GM23248 (cell line): ENCODE data around the gene OR10G6.

Experiments used
- EZH2 ChIP-seq: fragments of 200-600 bp; sonication (generic); IDR thresholded peaks from 2 replicates; pipeline ENCODE4 v1.6.1; 2018; ENCODE audit warnings: antibody characterized with exemption, mild to moderate bottlenecking; ENCODE audit not compliant: insufficient read depth, poor library complexity, severe bottlenecking
- EZH2phosphoT487 ChIP-seq: fragments of 200-600 bp; sonication (generic); IDR thresholded peaks from 2 replicates; pipeline ENCODE4 v1.6.1; 2018; ENCODE audit warnings: antibody characterized with exemption, moderate library complexity, mild to moderate bottlenecking, low read depth; ENCODE audit not compliant: insufficient read depth

GRCh38 chr11:124012697-124013096, 17.7 kb upstream of the OR10G6 start, which contains the start of gene OR10G4:
- no peak for TF ChIP-seq EZH2
- TF ChIP-seq EZH2phosphoT487, result no peak
